SH-SY5Y (cell line): ENCODE measurements around the gene ARL4A.

Experiments used
- GATA2 ChIP-seq: IDR thresholded peaks from 2 replicates; pipeline ENCODE4 v1.6.1; 2011; ENCODE audit warnings: mild to moderate bottlenecking, low read depth, low read length
- GATA3 ChIP-seq: IDR thresholded peaks from 2 replicates; pipeline ENCODE4 v1.6.1; 2011; ENCODE audit warnings: low read depth, mild to moderate bottlenecking, low read length, moderate library complexity

DNA sequence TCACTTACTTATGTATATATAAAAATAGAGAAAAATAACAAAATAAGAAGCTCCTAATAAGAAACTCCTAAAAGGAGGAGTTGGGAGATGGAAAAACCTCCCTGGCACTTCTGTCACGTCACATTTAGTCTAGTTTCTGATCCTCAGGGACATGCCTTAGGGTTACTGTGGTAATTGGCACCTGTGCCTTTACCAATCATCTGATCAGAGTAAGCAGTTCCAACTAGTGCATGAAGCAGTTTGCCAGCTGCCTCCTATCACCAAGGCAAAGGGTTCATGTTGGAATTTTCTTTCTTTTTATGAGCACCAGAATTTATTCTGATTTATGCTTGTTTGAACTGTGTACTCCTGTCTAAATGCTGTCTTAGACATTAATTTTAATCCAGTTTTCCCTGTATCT is 49.9 kb downstream of the ARL4A start:
- no peak for TF ChIP-seq GATA3
- TF ChIP-seq GATA2, result no peak
